CD4-positive, alpha-beta T cell treated with Interleukin-4 for 4 hours (primary cell): Measurements from ENCODE around the gene PIM1.

Experiments used
- DNase-seq: peaks from one replicate; pipeline ENCODE4 v3.0.0-alpha.2; 2020

PIM1 gene

GRCh38 chr6:37138856-37139229 lies 31.1 kb upstream of the PIM1 start:
- DNase-seq, result no peak

DNA sequence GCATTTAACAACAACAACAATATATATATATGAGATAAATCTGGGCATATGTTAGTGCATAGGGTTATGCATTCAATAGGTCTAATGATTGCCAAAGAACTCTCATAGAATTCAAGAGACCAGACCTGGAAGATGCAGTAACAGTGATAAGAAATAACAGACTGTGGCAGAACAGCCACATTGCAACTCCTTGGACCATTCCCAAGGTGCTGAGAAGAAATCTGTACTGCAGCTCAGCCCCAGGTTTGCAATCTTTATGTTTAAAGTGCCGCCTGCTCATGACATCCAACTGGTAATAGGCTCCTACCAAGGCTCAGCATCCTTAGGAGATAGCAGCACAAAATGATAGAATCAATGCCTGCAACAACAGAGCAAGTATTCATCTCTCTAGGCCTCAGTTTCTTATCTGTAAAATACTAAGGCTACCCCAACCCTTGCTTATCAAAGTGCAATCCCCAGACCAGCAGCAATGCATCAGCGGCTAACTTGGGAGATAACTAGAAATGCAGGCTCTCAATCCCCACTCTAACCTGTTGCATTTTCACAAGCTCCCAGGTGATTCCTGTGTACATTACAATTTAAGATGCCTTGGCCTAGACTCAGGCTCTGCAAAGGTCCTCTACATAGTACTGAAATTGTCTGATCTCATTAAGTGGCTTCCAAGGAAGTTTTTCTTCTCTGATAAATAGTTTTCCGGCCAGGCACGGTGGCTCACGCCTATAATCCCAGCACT lies 30.6 kb upstream of the PIM1 start:
- DNase-seq, result no peak

GRCh38 chr6:37140145-37140544 lies 29.8 kb upstream of the PIM1 start:
- no peak for DNase-seq

DNA sequence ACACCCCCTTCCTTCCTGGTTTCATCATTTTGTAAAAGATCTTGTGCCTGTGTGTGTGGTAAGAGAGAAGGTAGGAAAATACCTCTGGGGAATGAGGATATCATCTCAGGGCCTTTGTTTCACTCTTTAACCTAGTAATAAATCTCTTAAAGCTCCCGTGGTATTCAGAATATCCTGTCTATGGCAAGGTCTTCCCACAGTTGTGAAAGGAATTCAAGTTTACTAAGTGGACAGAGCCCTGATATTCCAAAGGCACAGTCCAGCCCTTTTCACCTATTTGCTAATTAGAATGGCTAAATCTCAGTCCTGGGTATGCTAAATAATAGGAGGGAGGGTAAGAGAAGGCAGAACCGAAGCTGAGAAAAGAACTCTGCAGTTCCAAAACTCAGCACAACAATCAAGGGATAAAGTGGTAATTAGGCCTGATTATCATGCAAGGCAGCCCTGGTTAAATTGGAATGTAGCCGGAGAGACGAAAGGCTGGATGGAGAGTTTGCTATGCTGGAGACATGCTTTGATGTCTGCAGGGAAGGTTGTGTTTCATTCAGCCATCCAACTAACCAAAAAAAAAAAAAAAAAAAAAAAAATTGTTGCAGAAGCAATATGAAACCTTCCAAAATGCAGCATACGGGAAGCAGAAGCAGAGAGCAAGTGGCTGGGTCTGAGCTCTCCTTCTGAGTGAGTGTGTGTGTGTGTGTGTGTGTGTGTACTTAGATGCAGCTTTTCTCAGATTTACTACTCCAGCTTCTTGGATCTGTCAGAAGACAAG lies 28.5 kb upstream of the PIM1 start:
- DNase-seq, result no peak

DNA sequence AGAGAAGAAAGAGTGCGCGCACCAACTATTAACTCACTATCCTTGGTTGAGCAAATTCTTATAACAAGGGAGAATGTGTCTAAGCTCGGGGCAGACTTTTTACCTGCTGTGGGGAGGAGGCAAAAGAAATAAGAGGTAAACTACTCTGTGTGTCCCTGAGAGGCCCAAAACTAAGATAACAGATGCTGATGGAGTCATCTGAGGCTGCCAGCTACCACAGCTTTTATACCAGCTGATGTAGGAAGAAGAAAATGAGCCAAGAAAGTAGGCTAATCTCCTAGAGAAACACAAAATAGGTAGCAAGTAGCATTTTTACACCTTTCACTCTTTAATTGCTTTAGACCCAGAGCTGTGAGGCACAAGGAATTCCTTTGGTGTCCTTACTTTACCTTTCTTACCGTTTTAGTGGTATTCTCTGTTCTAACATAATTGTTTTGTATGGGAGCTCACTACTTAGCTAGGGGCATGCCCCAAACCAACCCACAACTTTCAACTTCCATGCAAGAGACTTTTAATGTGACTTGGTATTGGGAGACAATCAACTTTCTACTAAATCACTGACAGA lies 27.8 kb upstream of the PIM1 start:
- DNase-seq, result no peak

DNA sequence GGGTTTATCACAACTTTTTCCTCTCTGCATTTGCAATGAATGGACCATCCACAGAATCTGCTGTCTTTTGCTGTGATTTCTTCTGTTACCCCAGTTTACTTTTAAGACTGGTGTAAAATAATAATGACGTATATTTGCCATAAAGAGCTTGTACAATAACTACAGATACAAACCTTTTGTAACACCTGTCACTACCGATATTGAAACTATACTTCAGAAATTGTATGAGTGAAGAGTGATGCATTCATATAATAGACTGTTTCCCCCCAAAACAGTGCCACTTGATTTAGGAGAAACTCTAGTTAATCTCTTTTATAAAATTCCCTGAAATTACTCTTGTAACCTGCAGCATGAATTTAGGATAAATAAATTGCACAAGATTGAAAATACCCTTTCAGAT lies 26.4 kb upstream of the PIM1 start:
- no peak for DNase-seq

DNA sequence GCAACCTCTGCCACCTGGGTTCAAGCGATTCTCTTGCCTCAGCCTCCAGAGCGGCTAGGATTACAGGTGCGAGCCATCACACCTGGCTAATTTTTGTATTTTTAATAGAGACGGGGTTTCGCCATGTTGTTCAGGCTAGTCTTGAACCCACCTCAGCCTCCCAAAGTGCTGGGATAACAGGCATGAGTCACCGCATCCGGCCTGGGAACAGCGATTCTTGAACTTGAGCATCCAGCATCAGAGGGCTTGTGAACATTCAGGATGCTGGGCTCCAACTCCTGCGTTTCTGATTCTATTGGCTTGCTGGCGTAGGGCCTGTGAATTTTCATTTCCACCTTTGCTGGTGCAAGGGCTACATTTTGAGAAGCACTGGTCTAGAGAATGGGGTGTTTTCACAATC lies 24.5 kb upstream of the PIM1 start:
- no peak for DNase-seq

DNA sequence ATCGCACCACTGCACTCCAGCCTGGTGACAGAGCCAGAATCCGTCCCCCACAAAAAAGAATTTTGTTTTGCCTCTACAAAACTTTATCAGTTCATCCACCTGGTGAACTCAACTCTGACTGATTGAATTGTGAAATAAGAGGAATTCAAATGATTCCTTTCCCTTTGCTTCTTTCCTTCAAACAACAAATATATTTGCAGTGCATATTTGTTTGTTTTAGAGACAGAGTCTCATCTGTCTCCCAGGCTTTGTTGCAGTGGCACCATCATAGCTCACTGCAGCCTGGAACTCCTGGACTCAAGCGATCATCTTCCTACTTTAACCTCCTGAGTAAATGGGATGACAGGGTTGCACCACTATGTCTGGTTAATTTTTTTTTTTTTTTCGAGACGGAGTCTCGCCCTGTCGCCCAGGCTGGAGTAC lies 23.2 kb upstream of the PIM1 start:
- no peak for DNase-seq

DNA sequence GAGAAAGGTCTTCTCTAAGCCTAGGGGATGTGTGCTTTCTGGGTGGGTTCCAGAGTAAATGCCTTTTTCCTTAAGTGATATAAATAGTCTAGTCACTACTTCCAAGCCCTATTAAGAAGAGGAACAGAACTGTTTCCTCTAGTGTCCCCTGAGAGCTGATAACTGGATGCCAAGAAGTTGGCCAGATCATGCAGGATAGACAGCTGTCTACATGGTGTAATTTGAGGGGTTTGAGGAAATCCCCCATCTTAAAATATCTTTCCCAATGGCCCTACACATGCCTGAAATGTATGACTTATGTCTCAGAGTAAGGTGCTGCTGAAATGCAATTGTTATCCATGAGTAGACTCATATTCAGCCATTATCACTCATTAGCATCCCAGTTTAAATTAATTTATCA lies 20.2 kb upstream of the PIM1 start:
- no peak for DNase-seq

GRCh38 chr6:37150314-37150713 lies 19.6 kb upstream of the PIM1 start:
- DNase-seq, result no peak

GRCh38 chr6:37155394-37156312 lies 14.3 kb upstream of the PIM1 start:
- DNase-seq, result peak; percentile 81

DNA sequence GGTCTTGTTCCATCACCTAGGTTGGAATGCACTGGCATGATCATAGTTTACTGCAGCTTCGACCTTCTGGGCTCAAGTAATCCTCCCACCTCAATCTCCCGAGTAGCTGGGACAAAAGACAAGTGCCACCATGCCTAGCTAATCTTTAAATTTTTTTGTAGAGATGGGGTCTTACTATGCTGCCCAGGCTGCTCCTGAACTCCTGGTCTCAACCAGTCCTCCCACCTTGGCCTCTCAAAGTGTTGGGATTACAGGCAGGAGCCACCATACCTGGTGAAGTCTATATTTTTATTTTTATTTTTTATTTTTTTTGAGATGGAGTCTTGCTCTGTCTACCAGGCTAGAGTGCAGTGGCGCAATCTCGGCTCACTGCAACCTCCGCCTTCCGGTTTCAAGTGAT lies 11.4 kb upstream of the PIM1 start:
- DNase-seq, result no peak

DNA sequence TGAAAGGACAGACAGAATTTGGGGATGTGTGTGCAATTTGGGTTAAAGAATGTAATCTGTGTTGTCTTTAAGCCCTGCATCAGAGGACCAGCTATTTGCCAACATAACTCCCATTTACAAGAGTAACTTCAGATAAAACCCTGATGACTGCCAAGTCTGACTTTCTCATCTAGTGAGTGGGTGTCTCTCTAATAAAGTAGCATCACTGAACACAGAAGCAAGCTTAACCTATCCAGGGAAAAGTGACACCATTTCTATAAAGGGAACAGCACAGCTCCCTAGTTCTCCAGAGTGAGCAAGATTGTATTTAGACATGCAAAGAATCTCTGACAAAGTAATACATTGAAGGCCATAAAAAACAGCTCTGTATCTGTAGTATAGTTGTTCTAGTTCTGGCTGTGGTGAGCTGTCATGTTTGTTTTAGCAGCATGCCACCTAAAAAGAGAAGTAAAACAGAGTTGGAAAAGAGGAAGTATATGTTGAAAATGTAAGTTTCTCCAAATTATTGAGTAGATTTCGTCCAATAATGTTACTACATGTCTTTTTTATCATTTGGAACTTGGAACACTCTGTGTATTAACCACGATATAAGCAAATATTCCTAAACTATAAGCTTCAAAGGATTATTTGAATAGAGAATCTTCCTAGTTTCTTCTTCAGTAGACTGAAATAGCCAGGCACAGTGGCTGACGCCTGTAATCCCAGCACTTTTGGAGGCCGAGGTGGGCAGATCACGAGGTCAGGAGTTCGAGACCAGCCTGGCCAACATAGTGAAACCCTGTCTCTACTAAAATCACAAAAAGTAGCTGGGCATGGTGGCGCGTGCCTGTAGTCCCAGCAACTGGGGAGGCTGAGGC lies 8.8 kb upstream of the PIM1 start:
- DNase-seq, result no peak

- DNase-seq, result no peak
Measured at GRCh38 chr6:37162740-37163139, 7.2 kb upstream of the PIM1 start.

DNA sequence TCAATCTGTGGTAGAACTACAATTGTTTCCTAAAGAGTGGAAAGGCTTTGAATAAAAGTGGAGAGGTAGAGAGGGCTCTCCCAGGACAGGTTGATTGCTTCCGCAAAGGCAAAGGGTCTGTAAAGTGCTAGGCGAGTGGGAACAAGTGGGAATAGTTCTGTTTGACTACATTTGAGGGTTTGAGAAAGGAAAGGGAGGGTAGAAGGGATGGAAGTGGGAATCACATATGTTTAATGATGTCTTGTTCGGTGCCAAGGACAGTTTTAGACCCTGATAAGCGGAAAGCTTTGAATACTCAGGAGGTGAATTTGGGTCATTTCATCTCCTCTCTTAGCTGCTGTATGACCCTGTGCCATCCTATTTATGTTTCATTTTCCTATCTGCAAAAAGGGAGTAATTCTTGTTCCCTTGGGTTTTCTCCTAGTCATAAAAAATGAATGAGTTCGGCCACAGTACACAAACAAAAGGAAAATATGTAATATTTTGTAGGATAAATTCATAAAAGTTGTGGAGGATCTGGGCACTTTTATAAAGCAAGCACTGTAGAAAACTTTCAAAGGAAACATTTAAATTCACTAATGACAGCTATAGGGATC lies 1.7 kb upstream of the PIM1 start:
- DNase-seq, result no peak

DNA sequence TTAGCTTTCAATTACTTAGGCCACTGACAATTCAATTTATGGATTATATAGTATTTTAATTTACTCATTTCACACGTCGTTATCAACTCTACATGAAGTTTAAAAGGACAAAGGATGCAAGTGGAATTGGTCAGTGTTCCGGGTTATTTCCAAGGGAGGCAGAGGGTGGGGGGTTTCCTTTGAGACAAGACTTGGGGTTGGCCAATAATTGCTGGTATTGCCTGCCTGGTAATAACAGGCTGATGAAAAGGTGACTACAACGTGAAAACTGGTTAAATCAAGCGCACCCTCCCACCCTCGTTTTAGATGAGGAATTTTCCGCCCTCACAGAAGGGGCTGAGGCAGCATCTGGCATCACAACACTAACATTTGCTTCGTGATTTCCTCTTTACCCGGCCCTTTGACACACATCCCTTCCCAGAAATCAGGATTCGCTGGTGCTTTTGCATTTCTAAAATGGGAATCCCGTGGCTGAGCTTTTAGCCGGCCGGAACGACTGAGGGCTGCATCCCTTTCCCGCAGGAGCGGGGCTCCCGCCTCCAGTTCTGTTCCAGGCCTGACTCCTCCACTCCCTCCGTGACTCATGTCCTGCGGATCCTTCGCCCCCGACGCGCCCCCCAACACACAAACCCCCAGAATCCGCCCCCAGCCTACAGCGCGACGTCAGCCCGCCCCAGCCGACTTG lies 999 bp upstream of the PIM1 start:
- DNase-seq, result peak; percentile 42

DNA sequence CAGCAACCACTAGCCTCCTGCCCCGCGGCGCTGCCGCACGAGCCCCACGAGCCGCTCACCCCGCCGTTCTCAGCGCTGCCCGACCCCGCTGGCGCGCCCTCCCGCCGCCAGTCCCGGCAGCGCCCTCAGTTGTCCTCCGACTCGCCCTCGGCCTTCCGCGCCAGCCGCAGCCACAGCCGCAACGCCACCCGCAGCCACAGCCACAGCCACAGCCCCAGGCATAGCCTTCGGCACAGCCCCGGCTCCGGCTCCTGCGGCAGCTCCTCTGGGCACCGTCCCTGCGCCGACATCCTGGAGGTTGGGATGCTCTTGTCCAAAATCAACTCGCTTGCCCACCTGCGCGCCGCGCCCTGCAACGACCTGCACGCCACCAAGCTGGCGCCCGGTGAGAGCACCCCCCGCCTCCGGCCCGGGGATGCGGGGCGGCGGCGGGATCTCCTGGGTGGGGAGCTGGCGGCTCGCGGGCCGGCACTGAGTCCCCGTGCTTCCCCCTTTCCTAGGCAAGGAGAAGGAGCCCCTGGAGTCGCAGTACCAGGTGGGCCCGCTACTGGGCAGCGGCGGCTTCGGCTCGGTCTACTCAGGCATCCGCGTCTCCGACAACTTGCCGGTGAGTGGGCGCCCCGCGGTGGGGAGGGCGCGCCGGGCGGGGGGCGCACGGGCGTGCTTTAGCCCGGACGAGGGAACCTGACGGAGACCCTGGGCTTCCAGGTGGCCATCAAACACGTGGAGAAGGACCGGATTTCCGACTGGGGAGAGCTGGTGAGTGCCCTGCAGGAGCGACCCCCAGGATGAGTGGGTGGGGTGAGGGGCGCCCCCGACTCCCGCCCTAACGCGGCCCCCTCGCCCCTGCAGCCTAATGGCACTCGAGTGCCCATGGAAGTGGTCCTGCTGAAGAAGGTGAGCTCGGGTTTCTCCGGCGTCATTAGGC lies 585 bp downstream of the PIM1 start:
- peak; percentile 42 for DNase-seq

DNA sequence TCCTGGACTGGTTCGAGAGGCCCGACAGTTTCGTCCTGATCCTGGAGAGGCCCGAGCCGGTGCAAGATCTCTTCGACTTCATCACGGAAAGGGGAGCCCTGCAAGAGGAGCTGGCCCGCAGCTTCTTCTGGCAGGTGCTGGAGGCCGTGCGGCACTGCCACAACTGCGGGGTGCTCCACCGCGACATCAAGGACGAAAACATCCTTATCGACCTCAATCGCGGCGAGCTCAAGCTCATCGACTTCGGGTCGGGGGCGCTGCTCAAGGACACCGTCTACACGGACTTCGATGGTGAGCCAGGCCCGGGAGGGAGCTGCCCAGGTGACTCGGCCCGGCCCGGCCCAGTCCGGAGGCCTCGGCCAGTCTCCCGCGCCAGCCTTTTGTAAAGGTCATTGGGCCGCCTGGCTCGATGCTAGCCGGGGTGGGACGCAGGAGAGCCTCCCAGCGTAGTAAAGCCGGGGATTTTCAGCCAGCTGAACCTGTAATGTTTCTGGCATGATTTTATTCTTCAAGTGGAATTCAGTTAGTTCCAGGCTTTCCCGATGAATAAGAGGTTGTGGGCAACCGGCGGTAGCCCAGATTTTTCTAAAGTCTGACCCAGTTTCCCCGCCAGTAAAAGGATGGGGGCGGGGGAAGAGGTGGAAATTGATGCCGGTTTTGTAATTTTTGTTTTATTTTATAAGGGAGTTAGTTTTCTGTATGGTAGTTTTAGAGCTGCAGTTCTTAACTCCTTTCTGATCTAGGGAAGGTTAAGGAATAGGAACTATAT lies 1.4 kb downstream of the PIM1 start:
- peak; percentile 28 for DNase-seq
